HUDEP-2 (cell line): ENCODE measurements around the gene CUL4A.
A peak's percentile ranks its signal among the peaks of the same experiment; 100 is the strongest.

Experiments
- DNase-seq, 76 experiments: peaks; one replicate each; lab custom pipeline; 2025; ENCODE audit not compliant: unreplicated experiment in 76 of 76; lab: John Stamatoyannopoulos, UW

Gene CUL4A

DNA sequence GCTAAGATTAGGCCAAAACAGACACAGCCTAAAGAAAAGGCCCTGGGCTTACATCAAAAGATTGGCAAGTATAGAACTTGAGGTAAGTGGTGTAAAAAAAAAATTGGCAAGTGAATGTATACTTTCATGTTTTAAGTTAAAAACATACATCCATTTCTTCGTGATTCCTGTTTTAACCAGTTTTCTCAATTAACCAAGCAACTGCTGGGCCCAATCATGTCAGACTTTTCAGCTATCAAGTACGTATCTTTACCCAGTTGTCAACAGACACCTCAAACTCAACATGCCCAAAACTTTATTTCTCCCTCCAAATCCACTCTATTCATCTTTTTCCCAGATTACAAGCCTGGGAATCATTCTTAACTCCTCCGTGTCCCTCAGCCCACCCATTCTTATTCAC, 2.0 kb upstream of the CUL4A start:
- DNase-seq = no peak

DNA sequence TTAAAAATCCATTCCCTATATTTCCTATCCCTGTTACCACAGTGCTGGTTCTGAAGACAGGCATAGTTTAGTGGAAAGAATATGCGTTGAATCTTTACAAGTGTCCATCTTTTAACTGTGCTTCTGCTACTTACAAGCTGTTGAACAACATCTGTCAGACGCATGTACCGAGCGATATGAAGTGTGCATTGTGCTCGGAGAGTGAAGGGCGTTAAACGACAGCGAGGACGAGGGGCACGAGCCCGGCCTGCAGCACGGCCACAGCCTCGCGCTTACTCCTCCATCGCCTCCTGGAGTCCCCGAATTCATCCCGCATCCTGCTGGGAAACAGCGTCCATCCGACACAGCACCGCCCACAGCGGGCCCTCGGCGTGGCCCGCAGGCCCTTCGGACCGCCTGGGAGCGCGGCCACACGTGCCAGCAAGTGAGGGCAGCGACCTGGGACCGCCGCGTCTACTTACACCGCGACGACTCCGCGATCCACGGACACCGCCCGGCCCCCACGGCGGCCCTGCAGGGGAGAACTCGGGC, 1.5 kb upstream of the CUL4A start:
- peak in 13 of 76 experiments; percentile 7 to 64 (median 26) for DNase-seq

DNA sequence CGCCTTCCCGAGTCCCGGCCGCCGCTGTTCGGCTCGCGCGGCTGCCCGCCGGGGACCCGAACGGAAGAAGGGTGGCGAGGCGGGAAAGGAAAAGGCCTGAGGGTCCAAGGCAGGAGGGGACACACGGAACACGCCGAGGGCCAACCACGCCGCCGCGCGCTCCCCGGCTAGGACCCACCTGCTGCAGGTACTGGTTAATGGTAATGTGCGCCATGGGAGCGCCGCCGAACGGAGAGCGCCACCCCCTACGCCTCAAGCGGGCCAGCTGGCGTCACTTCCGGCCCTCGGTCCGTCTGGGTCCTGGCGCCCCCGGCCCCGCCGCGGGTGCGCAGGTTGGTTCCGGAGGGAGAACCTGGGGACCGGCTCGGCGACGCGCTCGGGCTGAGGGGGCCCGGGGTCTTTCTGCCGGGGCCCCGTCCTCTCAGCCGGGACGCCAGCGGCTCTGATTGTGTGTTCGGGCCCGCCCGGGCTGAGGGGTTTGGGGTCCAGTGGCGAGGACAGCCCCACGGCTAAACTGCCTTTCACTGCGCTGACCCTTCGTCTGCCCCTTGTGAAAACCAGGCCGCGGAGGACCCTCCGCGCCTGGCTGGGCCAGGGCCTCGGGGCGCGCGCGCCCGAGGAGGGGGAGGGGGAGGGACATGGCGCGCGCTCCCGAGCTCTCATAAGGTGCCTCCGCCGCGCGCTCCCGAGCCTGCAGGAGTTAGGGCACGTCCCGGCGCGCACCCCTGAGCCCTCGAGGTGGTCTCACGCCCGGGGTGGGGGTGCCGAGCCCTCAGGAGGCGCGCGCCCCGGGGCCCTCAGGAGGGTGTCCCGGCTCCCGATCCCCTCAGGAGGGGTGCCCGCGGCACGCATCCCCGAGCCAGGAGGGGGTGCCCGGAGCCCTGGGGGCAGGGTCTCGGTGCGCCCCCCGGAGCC, 735 bp upstream of the CUL4A start, which contains the start of gene PCID2:
PCID2 (minus strand) TSS at position 249 of the 915 bp plus-strand sequence; CDS start at position 214, 35 bp downstream.
- peak in 75 of 76 experiments; percentile 9 to 96 (median 80) for DNase-seq

DNA sequence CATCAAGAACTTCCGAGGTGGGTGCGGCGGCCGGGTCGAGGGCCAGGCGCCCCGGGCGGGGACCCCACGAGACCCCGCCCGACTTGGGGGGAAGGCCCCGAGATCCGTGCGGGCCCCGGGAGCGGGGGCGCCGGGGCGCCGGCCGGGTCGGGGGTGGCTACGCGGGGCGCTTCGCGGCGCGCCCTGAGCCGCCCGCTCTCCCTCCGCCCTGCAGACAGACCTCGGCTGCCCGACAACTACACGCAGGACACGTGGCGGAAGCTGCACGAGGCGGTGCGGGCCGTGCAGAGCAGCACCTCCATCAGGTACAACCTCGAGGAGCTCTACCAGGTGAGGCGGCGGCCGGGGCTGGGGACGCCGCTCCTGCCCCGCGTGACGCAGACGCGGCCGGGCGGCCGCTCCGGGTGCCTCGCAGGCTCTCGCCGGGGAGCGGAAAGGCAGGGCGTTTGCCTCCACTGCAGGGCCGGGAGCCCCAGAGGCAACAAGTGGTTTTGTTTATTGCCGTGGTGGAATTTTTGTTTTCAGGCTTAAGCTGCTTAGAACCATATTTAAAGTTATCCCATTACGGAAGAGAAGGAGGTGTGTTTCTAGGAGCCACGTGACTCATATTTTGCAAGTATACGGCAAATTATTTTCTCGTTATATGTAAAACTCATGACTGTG, 477 bp downstream of the CUL4A start:
- DNase-seq = peak in 50 of 76 experiments; percentile 5 to 58 (median 31)

DNA sequence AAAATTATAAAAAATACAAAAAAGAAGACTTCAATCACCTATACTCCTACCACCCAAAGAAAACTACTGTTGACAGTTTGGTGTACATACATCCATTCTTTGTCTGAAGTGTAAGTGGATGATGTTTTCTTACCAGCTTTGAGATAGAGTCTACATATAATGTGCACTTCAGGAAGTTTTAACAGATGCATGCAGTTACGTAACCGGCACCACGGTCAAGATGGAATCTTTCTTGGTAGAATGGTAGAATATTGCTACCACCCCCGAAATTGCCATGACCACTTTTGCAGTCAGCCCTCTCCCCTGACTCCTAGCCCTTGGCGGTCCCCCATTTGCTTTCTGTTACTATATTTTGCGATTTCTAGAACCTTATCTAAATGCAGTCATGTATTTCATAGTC, 1.4 kb downstream of the CUL4A start:
- DNase-seq = no peak

DNA sequence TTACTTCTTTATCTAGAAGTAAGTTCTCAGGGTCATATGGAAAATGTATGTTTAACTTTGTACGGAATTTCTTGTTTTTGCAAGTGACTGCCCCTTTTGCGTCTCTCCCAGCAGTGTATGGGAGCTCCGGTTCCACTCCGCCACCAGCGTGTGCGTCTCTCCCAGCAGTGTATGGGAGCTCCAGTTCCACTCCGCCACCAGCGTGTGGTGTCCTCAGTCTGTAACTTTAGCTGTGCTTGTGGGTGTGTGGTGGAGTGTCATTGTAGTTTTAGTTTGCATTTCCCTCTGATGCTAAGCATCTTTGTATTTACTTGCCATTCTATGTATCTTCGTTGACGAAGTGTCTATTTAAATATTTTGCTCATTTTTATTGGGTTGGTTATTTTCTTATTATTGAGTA, 2.4 kb downstream of the CUL4A start:
- DNase-seq = peak in 18 of 76 experiments; percentile 5 to 43 (median 15)

DNA sequence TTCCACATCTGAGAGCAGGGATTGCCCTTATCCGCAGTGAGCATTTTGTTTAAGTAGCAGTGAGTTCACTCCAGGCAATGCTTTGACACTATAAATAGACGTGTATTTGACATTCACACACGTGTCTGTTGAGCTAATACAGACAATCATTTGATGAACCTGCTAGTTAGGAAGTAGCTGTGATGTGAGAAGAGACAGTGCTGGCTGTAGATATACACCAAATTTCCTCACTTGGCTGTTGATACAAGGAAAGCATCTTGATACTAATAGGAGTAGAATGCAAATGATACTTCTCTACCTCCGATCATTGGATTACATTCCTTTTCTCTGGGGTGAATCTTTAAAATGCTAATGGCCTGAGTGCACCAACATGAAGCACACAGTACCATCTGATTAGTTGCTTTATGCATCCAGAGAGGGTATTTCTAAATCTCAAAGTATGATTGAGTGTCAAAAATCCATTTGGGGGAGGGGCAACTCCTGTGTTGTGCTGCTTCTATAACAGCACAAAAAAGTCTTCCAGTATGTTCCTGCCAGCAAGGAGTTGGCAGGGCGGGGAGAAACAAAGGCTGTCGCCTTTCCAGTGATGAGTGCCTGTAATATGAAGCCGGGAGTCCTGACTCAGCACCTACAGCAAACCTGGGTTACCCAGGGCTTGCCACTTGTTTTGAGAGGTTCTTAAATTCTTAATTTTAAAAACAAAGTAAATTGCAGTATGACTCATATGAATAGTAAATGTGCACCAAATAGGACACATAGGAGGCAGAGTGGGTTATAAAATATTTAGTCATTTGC, 7.0 kb downstream of the CUL4A start:
- DNase-seq = peak in 9 of 76 experiments; percentile 7 to 26 (median 16)

DNA sequence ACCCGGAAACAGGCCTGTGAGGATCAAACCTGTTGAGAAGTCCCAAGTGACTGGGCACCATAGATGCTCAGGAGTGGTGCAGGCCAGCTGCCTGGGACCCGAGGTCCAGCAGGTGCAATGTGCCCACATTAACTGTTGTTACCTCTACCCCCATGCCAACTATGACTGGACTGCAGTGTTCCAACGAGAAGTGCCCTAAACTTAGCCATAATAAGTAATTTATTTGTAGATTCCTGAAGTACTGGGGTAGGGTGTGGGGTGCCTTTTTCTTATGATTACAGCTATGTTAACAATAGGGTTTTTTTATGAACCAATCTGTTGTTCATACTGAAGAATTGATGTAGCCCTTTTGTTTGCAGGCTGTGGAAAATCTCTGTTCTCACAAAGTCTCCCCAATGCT, 9.2 kb downstream of the CUL4A start:
- no peak for DNase-seq

DNA sequence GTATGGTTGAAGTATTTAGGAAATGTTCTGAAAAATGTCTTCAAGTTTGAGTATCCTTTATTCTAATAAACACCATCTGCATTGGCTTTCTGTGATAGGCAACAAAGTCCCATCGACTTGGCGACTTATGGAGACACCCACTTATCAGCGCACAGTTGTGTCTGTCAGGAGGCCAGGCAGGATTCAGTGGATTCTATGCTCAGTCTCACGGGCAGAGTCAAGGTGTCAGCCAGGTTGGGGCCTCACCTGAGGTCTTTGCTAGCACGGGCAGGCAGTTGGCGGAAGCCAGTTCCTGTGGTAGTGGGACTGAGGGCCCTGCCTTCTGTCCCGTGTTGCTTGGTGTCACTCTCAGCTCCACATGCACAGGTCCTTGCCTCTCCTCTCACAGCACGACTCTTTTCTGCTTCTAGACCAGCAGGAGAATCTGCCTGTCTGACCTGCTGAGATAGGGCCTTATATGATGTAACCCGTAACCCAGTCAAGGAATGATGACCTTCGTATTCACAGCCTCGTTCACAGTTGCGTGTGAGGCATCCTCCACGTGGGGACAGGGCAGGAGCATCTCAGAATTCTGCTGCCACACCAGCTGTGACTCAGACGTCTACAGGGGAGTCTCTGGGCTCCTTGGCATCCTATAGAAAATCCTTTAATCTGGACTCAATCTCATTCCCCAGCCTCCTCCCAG, 10.0 kb downstream of the CUL4A start:
- DNase-seq = peak in 44 of 76 experiments; percentile 5 to 68 (median 32)

DNA sequence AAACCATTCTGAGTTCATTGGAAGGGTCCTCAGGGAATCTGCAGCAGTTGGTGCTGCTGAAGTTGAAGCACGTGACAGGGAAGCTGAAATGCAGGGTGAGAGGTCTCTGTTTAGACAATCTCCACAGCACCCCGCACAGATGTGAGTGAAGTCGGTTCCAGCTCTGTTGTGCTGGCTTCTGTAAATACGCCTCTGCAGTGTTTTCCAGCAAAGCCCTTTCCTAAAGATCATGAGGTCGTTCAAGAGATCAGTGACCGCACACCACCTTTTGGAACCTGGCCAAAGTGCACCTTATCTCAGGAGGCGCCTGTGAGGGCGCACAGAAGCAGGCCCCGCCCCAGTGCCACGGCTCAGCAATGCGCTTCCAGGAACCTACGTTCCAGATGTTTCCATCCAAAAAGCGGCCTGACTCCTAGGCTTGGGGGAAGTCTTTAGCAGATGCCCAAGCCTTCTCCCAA, 10.8 kb downstream of the CUL4A start:
- DNase-seq = peak in 74 of 76 experiments; percentile 25 to 97 (median 84)

DNA sequence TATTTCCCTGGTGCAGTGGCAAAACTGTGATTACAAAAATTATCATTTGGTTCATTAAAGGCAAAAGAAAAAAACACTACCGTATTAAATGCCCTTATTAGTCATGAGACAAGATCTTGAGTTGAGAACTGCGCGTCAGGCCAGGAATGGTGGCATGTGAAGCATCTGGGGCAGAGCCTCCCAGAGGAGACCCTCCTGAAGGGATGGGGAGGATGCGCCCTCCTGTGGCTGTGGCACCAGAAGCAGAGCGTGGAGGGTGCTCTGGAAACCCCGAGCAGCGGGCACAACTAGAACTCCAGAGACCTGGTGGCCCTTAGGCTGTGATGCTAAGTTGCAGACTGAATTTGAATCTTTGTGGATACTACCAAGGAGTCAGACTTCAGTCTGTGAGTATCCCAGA, 11.5 kb downstream of the CUL4A start:
- no peak for DNase-seq

DNA sequence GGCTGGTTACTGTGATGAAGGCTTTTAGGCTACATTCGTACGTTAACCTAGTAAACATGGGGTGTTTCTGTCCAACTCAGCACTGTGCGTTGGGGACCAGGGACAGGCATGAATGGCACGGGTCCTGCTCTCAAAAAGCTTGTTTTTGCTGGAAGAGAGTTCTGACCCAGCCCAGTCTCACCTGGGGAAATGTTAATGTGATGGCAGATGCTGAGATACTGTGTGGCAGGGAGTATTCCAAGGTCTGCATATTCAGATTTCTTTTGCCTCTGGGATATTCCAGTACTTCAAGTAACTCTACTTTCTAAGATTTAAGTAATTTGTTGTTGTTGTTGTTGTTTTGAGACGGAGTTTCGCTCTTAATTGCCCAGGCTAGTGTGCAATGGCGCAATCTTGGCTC, 13.7 kb downstream of the CUL4A start:
- no peak for DNase-seq

DNA sequence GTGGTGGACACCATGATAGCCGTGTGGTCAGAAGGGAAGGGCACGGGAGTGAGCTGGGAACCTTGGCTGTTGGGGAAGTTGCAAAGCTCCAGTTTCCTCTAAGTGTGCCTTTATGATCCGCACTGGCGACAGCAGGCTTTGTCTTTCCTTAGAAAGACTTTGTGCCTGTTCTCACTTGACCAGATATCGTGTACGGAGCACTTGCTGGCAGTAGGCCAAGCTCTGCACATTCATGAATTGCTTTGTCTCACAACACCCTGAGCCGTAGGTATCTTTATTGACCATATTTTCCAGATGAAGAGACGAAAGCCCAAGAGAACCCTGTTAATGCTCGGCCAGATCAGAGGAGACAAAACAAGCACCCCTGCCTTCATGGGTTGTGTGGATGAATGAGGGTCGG, 15.1 kb downstream of the CUL4A start:
- DNase-seq = no peak

DNA sequence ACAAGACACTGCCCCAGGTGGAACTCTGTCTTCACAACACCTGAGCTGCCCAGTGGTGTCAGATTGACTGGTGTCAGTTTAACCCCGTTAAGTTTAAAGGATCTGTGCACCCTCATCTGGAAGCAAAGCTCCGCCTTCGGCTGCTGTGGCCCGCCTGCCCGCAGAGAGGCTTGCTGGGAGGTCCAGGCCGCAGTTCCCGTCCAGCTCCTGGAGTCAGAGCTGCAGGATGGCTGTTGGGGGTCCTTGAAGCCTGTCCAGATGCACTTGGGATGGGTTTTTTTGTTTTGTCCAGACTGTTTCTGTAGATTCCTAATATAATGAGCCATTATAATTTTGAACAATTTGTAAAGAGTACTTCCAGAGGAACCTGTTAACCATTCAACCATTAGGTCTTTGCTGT, 16.1 kb downstream of the CUL4A start:
- DNase-seq = no peak

DNA sequence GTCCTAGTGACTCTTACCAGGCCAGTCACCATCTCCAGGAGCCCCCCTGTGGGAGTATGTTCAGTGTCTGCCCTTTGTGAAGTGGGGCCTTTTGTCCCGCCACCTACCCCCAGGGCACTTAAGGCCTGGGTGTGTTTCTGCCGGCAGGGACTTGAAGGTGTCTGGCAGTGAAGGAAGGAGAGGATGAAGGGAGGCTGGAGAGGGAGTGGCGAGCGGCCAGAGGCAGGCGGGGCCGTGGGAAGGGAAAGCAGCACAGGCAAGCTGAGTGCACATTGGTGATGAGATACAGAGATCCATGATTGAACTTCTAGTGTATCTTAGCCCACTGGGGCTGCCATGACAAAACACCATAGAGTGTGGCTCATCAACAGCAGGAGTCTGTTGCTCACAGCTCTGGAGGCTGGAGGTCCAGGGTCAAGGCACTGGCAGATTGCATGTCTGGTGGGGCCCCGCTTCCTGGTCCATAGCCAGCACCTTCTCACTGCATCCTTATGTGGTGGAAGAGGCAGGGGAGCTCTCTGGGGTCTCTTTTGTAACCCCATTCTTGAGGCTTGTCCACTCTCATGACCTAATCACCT, 17.5 kb downstream of the CUL4A start:
- DNase-seq = no peak

DNA sequence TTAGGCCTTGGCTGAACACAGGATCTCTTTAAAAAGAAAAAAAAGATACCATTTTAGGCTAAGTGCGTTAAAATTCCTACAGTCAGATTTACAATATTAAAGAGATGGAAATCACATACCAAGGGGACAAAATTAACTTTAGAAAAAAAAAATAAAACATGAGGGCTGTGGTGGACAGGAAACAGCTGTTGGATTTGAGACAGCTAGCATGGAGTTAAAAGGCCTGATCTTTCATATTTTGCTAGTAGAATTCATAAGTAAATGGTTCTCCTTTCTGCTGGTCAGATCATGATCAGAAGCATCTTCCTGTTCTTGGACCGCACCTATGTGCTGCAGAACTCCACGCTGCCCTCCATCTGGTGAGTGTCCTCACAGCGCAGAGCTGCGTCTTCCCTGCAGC, 19.7 kb downstream of the CUL4A start:
- no peak for DNase-seq

DNA sequence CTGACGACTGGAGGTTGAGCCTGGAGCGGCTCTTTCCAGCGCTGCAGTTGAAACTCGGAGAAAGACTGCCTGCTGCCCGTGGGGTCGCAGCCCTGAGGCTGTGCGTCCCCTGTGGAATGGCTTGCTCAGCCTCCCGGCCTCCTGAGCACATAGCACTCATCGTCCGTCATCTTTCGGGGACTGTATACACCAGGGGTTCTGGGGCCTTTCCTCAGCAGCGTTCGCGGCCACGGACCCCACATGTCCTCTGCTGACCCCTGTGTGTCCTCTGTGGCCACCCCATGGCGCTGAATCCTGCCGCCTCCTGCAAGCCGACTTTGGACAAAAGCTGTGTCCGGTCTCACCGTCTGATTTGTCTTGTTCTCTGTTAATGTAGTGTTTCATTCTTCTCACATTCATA, 20.4 kb downstream of the CUL4A start:
- no peak for DNase-seq

DNA sequence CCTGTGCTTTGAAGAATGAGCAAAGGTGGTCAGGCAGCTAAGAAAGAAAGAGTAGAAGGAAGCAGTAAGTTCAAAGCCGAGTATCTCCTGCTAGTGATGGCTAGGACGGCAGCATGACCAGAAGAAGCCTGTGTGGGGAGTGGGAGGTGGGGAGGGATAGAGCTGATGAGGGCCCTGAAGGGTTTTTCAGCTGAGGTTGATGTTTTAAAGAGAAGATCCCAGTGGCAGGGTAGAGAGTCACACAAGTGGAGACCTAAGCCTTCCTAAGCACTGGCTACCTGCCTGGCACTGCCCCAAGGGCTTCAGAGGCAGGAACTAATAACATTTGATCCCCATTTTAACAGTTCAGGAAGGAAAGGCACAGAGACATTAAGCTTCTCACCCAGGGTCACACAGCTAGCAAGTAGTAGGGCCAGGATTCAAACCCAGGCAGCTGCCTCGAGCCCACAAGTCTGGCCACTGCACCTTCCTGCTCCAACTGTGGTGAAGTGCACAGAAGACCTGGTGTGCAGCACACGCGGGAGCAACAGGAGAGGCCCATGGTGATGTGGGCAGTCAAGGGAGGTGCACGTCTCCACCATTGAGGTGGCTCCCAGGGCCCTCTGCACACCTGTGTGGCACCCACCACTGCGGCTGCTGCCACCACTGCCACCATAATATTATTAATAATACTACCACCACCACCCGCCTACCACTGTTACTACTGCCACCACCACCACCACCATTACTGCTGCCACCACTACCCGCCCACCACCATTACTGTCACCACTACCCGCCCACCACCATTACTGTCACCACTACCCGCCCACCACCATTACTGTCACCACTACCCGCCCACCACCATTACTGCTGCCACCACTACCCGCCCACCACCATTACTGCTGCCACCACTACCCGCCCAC, 22.1 kb downstream of the CUL4A start:
- no peak for DNase-seq
